GM12801 (cell line): Measurements from ENCODE around the gene GNAI3.

Experiments used
- TF ChIP-seq, protein P1 (sequence below): IDR thresholded peaks from one replicate; pipeline ENCODE4 v1.5.1; 2011; ENCODE audit warnings: control low read depth; ENCODE audit not compliant: insufficient read length; ENCODE audit errors: extremely low read depth

Gene GNAI3

DNA sequence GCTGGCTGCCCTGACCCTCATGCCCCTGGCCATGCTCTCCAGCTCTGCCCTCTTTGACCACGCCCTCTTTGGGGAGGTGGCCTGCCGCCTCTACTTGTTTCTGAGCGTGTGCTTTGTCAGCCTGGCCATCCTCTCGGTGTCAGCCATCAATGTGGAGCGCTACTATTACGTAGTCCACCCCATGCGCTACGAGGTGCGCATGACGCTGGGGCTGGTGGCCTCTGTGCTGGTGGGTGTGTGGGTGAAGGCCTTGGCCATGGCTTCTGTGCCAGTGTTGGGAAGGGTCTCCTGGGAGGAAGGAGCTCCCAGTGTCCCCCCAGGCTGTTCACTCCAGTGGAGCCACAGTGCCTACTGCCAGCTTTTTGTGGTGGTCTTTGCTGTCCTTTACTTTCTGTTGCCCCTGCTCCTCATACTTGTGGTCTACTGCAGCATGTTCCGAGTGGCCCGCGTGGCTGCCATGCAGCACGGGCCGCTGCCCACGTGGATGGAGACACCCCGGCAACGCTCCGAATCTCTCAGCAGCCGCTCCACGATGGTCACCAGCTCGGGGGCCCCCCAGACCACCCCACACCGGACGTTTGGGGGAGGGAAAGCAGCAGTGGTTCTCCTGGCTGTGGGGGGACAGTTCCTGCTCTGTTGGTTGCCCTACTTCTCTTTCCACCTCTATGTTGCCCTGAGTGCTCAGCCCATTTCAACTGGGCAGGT lies 5.0 kb upstream of the GNAI3 start:
- TF ChIP-seq, protein P1, sequence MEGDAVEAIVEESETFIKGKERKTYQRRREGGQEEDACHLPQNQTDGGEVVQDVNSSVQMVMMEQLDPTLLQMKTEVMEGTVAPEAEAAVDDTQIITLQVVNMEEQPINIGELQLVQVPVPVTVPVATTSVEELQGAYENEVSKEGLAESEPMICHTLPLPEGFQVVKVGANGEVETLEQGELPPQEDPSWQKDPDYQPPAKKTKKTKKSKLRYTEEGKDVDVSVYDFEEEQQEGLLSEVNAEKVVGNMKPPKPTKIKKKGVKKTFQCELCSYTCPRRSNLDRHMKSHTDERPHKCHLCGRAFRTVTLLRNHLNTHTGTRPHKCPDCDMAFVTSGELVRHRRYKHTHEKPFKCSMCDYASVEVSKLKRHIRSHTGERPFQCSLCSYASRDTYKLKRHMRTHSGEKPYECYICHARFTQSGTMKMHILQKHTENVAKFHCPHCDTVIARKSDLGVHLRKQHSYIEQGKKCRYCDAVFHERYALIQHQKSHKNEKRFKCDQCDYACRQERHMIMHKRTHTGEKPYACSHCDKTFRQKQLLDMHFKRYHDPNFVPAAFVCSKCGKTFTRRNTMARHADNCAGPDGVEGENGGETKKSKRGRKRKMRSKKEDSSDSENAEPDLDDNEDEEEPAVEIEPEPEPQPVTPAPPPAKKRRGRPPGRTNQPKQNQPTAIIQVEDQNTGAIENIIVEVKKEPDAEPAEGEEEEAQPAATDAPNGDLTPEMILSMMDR: no peak

DNA sequence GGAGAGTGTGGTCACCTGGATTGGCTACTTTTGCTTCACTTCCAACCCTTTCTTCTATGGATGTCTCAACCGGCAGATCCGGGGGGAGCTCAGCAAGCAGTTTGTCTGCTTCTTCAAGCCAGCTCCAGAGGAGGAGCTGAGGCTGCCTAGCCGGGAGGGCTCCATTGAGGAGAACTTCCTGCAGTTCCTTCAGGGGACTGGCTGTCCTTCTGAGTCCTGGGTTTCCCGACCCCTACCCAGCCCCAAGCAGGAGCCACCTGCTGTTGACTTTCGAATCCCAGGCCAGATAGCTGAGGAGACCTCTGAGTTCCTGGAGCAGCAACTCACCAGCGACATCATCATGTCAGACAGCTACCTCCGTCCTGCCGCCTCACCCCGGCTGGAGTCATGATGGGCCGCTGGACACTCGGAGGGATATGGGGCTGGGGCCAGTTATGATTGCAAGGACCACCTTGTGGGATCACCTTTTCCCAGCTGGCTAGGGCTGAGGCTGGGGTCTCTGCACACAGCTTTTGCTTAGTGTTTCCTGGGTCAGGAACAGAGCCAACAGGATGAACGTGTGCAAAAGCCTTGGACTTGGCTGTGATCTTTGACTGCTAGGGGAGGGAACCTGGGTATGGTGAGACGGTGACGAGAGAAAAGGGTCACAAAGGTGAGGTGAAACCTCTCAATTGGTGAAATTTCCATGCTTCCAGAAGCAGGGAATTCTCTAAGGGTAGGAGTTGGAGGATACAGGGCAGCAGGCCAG lies 4.3 kb upstream of the GNAI3 start:
- TF ChIP-seq, protein P1: no peak

DNA sequence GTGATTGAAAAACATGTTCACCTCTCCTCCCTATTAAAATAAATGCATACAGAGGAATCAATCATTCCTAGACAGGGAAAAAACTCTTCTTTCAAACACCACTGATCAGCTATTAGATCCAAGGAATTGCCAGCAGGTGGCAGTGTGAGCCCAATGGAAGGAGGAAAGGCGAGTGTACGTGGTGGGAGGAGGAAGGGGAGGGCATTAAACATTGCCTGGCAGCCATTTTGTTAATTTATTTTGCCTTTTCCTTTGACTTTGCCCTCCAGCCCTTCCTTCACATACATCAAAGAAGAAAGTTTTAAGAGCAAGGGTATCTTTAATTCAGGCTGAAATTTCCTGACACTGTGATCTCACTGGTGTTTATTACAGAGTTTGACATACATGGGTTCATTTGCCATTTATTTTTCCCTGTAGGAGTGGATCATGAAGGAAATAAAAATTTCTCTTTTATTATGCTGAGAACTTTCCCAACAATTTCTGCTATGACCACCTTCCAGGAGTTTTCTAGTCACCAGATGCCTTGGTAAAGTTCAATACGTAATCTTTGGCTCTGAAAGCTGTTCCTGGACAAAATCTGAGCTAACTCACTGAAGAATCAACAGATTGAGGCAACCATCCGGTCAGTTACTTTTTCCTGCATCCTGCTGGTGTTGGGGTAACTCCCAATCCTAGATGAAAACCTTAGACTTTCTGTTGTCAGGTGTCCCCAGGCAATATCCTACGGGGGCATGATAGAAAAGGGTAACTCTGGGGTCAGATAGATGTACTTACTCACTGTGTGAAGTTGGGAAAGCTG lies 1.9 kb upstream of the GNAI3 start:
- TF ChIP-seq, protein P1: no peak

DNA sequence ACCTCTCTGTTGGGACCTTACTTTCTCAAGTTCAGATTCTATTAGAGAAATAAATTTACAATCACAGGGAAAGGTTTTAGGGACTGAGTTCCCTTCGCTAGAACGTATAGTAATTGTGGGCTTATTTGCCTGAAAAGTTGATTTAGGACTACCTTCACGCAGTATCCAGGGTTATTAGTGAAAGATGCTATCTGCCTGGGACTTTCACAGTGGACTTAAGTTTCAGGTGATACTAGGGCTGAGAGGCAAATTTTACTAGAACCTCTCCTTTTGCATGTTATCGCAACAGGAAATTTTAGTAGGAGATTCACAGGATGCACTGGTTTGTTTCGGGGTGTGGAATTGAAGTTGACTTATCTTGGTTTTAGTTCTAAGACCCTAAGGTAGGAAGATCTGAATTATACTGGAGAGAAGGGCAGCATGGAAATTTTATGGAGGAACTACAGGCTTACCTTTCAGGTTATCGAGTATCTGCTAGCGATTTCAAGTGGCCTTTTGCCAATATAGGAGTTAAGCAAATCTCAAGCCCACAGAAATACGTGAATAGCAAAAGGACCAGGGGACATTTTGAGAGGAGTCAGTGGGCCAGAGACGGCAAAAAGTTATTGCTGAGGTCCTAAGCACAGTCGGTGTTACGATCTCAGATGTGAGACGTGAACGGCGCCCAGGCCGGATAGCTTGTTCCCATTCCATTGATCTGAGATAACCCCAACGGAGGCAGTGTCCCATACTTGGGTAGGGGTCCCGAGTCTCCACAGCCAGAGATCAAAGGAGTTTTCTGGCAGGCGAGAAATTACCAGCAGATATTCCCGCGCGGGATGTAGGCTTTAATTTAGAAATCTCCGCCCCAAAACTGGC lies 723 bp upstream of the GNAI3 start:
- TF ChIP-seq, protein P1: no peak

DNA sequence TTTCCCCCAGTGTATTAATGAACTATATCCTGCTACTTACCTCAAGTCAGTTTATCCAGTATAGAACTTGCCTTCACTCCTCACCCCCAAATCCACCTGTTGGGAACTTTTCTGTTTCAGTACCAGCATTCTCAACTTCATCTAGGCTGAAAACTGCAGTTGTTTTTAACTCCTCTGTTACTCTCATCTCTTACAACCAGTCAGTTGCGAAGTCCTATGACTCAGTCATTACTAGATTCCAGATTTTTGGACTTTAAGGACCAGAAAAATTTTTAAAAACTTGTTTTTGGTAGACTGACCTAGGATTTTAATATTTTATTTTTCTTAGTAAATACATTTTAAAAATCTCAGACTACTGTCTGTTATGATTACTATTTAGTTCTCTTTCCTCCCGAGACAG lies 8.1 kb downstream of the GNAI3 start:
- TF ChIP-seq, protein P1: no peak

DNA sequence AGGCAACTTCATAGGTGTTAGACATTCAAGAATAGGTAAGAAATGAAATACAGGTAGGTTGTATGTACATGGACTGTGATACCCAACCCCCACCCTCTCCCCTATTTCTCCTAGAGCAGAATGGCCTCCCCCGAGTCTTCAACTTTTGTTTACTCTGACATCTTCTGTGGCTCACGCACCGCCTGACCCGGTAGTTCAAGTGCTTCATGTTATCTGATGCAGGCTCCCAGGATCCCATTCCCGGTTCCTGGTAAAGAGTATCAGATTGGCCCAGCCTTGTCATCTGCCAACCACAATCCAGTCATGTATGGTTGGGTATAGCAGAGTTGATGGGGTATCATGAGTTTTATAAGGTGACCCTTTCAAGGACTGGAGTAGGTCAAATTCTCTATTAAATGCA lies 9.1 kb downstream of the GNAI3 start:
- TF ChIP-seq, protein P1: no peak
